LNCAP (cell line): ENCODE data around the gene BCL2L2.

ENCODE experiments used
- CTCF ChIP-seq: fragments of 450-650 bp; IDR thresholded peaks from 2 replicates; pipeline ENCODE4 v1.5.1; 2017; ENCODE audit warnings: mild to moderate bottlenecking

Gene BCL2L2

GRCh38 chr14:23319746-23320583, 13.3 kb downstream of the BCL2L2 start:
- no peak for TF ChIP-seq CTCF

- no peak for TF ChIP-seq CTCF
Measured at GRCh38 chr14:23320584-23321571, 14.2 kb downstream of the BCL2L2 start, which contains the start of gene PABPN1. Gene PABPN1, plus strand, starts transcription at chr14:23321457. Its CDS starts 13 bp downstream, at chr14:23321470.

GRCh38 chr14:23321572-23322547, 15.2 kb downstream of the BCL2L2 start:
- no peak for TF ChIP-seq CTCF

GRCh38 chr14:23322568-23323517, 16.2 kb downstream of the BCL2L2 start:
- TF ChIP-seq CTCF, result no peak

- no peak for TF ChIP-seq CTCF
Measured at GRCh38 chr14:23323838-23324454, 17.3 kb downstream of the BCL2L2 start.

- no peak for TF ChIP-seq CTCF
Measured at GRCh38 chr14:23324455-23324846, 17.8 kb downstream of the BCL2L2 start.
